HepG2 (cell line): ENCODE results near the gene STYK1.

Experiments used
- ASH2L ChIP-seq: fragments of 300-600, 200-600 bp; sonication (generic); IDR thresholded peaks from 2 replicates; pipeline ENCODE4 v1.7.0; 2017; ENCODE audit warnings: low read depth, mild to moderate bottlenecking, moderate library complexity, mixed read lengths, low read length; ENCODE audit not compliant: insufficient read length
- GABPB1 ChIP-seq: IDR thresholded peaks from 2 replicates; pipeline ENCODE4 v1.6.1; 2016; ENCODE audit warnings: mild to moderate bottlenecking, missing genetic modification reagents, moderate library complexity, missing compliant biosample characterization
- MYC ChIP-seq: sonication (generic); formaldehyde crosslinking; IDR thresholded peaks from 2 replicates; pipeline ENCODE4 v1.9.0; 2021; ENCODE audit warnings: missing genetic modification reagents, borderline replicate concordance
- TAF1 ChIP-seq: sonication (generic); formaldehyde crosslinking; IDR thresholded peaks from 2 replicates; pipeline ENCODE4 v1.4.0; 2020; ENCODE audit warnings: missing genetic modification reagents
- YY1 ChIP-seq: IDR thresholded peaks from 2 replicates; pipeline ENCODE4 v1.6.1; 2011; ENCODE audit warnings: low read length, low read depth, moderate library complexity, mild to moderate bottlenecking; ENCODE audit not compliant: insufficient read depth, insufficient replicate concordance
- ZFX ChIP-seq: sonication (generic); formaldehyde crosslinking; IDR thresholded peaks from 2 replicates; pipeline ENCODE4 v1.4.0; 2020; ENCODE audit warnings: mild to moderate bottlenecking, low read depth, missing genetic modification reagents, moderate library complexity
- ZNF232 ChIP-seq: sonication (generic); formaldehyde crosslinking; IDR thresholded peaks from 2 replicates; pipeline ENCODE4 v1.4.0; 2020; ENCODE audit warnings: missing genetic modification reagents, borderline replicate concordance
- ZNF598 ChIP-seq: sonication (generic); formaldehyde crosslinking; IDR thresholded peaks from 2 replicates; pipeline ENCODE4 v1.5.1; 2020; ENCODE audit warnings: mild to moderate bottlenecking, missing genetic modification reagents, borderline replicate concordance
- TF ChIP-seq, protein P1 (sequence below): sonication (generic); formaldehyde crosslinking; IDR thresholded peaks from 2 replicates; pipeline ENCODE4 v1.5.0; 2020; ENCODE audit warnings: mild to moderate bottlenecking, missing genetic modification reagents, moderate library complexity
- TF ChIP-seq, protein P2 (sequence below): sonication (generic); formaldehyde crosslinking; IDR thresholded peaks from 2 replicates; pipeline ENCODE4 v1.4.0; 2020; ENCODE audit warnings: missing genetic modification reagents
- TF ChIP-seq, protein P3 (sequence below): sonication (generic); formaldehyde crosslinking; IDR thresholded peaks from 2 replicates; pipeline ENCODE4 v1.4.0; 2020; ENCODE audit warnings: missing genetic modification reagents

DNA sequence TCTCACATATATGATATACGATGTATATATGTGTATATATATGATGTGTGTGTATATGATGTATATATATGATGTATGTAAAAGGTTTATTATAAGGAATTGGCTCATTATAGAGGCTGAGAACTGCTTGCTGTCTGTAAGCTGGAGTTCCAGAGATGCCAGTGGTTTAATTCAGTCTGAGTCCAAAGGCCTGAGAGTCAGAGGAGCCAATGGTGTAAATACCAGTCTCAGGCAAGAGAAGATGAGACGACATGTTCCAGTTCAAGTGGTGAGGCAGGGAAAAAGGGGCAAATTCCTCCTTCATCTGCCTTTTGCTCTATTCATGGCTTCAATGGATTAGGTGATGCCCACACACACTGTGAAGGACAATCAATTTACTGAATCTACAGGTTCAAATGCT, 17.1 kb upstream of the STYK1 start:
- no peak for TF ChIP-seq YY1
- no peak for TF ChIP-seq GABPB1 (CRISPR knock-in tag)
- TF ChIP-seq, protein P1, sequence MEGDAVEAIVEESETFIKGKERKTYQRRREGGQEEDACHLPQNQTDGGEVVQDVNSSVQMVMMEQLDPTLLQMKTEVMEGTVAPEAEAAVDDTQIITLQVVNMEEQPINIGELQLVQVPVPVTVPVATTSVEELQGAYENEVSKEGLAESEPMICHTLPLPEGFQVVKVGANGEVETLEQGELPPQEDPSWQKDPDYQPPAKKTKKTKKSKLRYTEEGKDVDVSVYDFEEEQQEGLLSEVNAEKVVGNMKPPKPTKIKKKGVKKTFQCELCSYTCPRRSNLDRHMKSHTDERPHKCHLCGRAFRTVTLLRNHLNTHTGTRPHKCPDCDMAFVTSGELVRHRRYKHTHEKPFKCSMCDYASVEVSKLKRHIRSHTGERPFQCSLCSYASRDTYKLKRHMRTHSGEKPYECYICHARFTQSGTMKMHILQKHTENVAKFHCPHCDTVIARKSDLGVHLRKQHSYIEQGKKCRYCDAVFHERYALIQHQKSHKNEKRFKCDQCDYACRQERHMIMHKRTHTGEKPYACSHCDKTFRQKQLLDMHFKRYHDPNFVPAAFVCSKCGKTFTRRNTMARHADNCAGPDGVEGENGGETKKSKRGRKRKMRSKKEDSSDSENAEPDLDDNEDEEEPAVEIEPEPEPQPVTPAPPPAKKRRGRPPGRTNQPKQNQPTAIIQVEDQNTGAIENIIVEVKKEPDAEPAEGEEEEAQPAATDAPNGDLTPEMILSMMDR (CRISPR knock-in tag) = no peak
- no peak for TF ChIP-seq TAF1 (CRISPR knock-in tag)
- TF ChIP-seq ZNF598 (CRISPR knock-in tag) = no peak
- no peak for TF ChIP-seq ZFX (CRISPR knock-in tag)
- no peak for TF ChIP-seq ZNF232 (CRISPR knock-in tag)
- no peak for TF ChIP-seq ASH2L
- TF ChIP-seq, protein P2, sequence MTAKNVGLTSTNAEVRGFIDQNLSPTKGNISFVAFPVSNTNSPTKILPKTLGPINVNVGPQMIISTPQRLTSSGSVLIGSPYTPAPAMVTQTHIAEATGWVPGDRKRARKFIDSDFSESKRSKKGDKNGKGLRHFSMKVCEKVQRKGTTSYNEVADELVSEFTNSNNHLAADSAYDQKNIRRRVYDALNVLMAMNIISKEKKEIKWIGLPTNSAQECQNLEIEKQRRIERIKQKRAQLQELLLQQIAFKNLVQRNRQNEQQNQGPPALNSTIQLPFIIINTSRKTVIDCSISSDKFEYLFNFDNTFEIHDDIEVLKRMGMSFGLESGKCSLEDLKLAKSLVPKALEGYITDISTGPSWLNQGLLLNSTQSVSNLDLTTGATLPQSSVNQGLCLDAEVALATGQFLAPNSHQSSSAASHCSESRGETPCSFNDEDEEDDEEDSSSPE = no peak
- TF ChIP-seq, protein P3, sequence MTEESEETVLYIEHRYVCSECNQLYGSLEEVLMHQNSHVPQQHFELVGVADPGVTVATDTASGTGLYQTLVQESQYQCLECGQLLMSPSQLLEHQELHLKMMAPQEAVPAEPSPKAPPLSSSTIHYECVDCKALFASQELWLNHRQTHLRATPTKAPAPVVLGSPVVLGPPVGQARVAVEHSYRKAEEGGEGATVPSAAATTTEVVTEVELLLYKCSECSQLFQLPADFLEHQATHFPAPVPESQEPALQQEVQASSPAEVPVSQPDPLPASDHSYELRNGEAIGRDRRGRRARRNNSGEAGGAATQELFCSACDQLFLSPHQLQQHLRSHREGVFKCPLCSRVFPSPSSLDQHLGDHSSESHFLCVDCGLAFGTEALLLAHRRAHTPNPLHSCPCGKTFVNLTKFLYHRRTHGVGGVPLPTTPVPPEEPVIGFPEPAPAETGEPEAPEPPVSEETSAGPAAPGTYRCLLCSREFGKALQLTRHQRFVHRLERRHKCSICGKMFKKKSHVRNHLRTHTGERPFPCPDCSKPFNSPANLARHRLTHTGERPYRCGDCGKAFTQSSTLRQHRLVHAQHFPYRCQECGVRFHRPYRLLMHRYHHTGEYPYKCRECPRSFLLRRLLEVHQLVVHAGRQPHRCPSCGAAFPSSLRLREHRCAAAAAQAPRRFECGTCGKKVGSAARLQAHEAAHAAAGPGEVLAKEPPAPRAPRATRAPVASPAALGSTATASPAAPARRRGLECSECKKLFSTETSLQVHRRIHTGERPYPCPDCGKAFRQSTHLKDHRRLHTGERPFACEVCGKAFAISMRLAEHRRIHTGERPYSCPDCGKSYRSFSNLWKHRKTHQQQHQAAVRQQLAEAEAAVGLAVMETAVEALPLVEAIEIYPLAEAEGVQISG (CRISPR knock-in tag) = no peak
- no peak for TF ChIP-seq MYC (CRISPR knock-in tag)
